ENCODE results near the gene KLF7. TPM values are rescaled to one million over a fixed set of nuclear protein-coding genes. Genes with fewer than 3 reads are reported as not detected.

KLF7 gene
- total and polyA plus RNA-seq, 4 donors: 4.4 to 51.8 (median 22.3) TPM

- WGBS, 2 donors: 90 to 93% methylated on average over 4 of the region's 4 CpGs
- ATAC-seq (ENCODE audit: insufficient read depth, low FRiP score): no peak
Measured at GRCh38 chr2:207071820-207072219, 93.9 kb downstream of the KLF7 start.

DNA sequence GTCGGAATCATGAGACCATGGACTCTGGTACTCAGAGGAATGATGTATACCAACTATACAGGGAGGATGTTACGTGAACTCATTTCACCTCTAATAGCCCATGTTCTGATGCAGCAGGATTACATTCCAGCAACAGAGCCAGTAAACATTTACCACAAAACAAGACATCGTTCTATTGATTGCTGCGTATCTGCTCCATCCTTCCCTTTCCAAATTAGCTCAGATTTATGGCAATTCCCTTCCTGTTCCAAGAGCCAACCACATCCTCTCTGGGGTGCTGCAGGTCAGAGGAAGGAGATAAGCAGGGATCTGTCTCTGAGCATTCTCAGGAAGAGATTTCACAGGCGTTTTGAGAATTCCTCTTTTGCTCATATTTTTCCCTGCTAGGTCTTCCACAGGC is 98.3 kb downstream of the KLF7 start:
- TF ChIP-seq CTCF (IDR thresholded peaks at IDR 0.05; ENCODE audit: control extremely low read depth, extremely low read depth): no peak
- H3K4me3 ChIP-seq: no peak overlapping the region
- no peaks in the 10 kb centered on the region for H3K9me3 ChIP-seq (ENCODE audit: control insufficient read depth in 4 of 4, insufficient read depth in 3 of 4, low read length in 3 of 4)
- WGBS, 2 donors: 25 to 44% methylated on average over 5 of the region's 5 CpGs
- H3K9ac ChIP-seq (ENCODE audit: insufficient read depth in 1 of 2, low read length in 2 of 2): no peak overlapping the region
- H3K27me3 ChIP-seq (ENCODE audit: control insufficient read depth in 3 of 3, insufficient read depth in 3 of 3, low read length in 2 of 3): no peaks in the 10 kb centered on the region
- DNase-seq (peak in 2 of 3 donors; percentile 5 to 17), ATAC-seq (ENCODE audit: insufficient read depth, low FRiP score) (no peak)
- peaks cover 0 to 2% (median 0%) of the 10 kb centered on the region in 5 donors for H3K4me1 ChIP-seq (ENCODE audit: control insufficient read depth in 5 of 5, insufficient read depth in 5 of 5, low read length in 5 of 5)
- H3K27ac ChIP-seq (ENCODE audit: low read depth in 1 of 2, low read length in 1 of 2): no peak overlapping the region
- no peaks in the 10 kb centered on the region for H3K36me3 ChIP-seq (ENCODE audit: control insufficient read depth in 4 of 4, insufficient read depth in 4 of 4, low read length in 4 of 4)

More at GRCh38 chr2:207071820-207072219, 93.9 kb downstream of the KLF7 start:
- Histone ChIP-seq H3K4me1 (ENCODE audit: control insufficient read depth in 5 of 5, insufficient read depth in 5 of 5, low read length in 5 of 5) (peaks cover 0 to 12% (median 7%) of the 10 kb centered on the region in 5 donors), H3K9ac (ENCODE audit: insufficient read depth in 1 of 2, low read length in 2 of 2) (no peak overlapping the region), H3K27ac (ENCODE audit: low read depth in 1 of 2, low read length in 1 of 2) (no peak overlapping the region), H3K9me3 (ENCODE audit: control insufficient read depth in 4 of 4, insufficient read depth in 3 of 4, low read length in 3 of 4) (no peaks in the 10 kb centered on the region), H3K4me3 (no peak overlapping the region), H3K27me3 (ENCODE audit: control insufficient read depth in 3 of 3, insufficient read depth in 3 of 3, low read length in 2 of 3) (no peaks in the 10 kb centered on the region), H3K36me3 (ENCODE audit: control insufficient read depth in 4 of 4, insufficient read depth in 4 of 4, low read length in 4 of 4) (no peaks in the 10 kb centered on the region)
- DNase-seq: no peak
- no peak for TF ChIP-seq CTCF (IDR thresholded peaks at IDR 0.05; ENCODE audit: control extremely low read depth, extremely low read depth)

- no peak overlapping the region for H3K27ac ChIP-seq (ENCODE audit: low read depth in 1 of 2, low read length in 1 of 2)
- 35 to 39% methylated on average over 3 of the region's 3 CpGs for WGBS, 2 donors
Measured at GRCh38 chr2:207066791-207067460, 98.8 kb downstream of the KLF7 start.

More at GRCh38 chr2:207066791-207067460, 98.8 kb downstream of the KLF7 start:
- Histone ChIP-seq H3K4me1 (ENCODE audit: control insufficient read depth in 5 of 5, insufficient read depth in 5 of 5, low read length in 5 of 5) (peaks cover 0 to 2% (median 0%) of the 10 kb centered on the region in 5 donors), H3K27me3 (ENCODE audit: control insufficient read depth in 3 of 3, insufficient read depth in 3 of 3, low read length in 2 of 3) (no peaks in the 10 kb centered on the region), H3K36me3 (ENCODE audit: control insufficient read depth in 4 of 4, insufficient read depth in 4 of 4, low read length in 4 of 4) (no peaks in the 10 kb centered on the region), H3K4me3 (no peak overlapping the region), H3K9me3 (ENCODE audit: control insufficient read depth in 4 of 4, insufficient read depth in 3 of 4, low read length in 3 of 4) (no peaks in the 10 kb centered on the region), H3K9ac (ENCODE audit: insufficient read depth in 1 of 2, low read length in 2 of 2) (no peak overlapping the region)
- no peak for TF ChIP-seq CTCF (IDR thresholded peaks at IDR 0.05; ENCODE audit: control extremely low read depth, extremely low read depth)
- no peak for DNase-seq
- no peak for ATAC-seq (ENCODE audit: insufficient read depth, low FRiP score)
